ENCODE data around the gene ANO5. TPM values are rescaled to one million over a fixed set of nuclear protein-coding genes. Genes with fewer than 3 reads are reported as not detected.

ANO5 gene
- total RNA-seq, 1 experiment from 2014 or later: 1.1 TPM

DNA sequence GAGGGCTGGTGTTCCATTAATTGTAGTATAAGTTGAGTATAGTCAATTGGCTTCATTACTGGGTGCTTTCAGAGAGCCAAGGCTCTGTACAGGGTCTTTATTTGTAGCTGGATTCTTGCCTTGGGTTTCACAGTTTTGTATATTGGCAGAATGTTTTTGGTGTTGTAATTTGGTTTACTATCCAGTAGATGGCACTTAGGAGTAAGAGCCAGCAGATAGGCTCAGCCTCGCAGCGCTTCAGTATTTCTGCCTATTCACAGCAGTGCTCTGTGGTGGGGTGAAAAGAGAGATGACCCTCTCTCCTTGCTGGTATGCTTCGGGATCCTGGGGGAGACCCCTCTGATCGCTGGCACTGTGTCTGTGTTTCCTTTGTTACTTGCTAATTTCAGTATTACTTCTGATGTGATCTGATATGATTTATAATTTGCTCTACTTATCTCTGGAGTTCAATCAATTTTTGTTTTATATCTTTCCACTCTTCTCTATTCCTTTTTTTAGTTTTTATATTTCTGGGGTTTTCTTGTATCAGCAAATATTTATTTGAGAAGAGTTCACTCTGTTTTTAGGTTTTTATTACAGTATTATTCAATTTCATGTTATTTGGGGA is 52.2 kb downstream of the ANO5 start:
- no peak overlapping the region for H3K9ac ChIP-seq (ENCODE audit: low read length)
- H3K27ac ChIP-seq (ENCODE audit: low read depth, low read length): no peak overlapping the region
- BruUV-seq (replicated peaks): no TSS peak
- no peak overlapping the region for H3K4me3 ChIP-seq (replicated peaks in 1 of 2; ENCODE audit: low read depth in 1 of 2, low read length in 2 of 2)
- TF ChIP-seq FOSL1 (IDR thresholded peaks at IDR 0.05; ENCODE audit: low read depth): no peak
- peak; percentile 20 to 54 (median 50); a peak in 5 of 6 replicates for TF ChIP-seq CTCF (IDR thresholded peaks at IDR 0.05 in 2 of 3, conservative IDR thresholded peaks at IDR 0.05 in 1 of 3; ENCODE audit: borderline replicate concordance in 1 of 3, insufficient read depth in 1 of 3, low read depth in 2 of 3, low read length in 2 of 3)
- no peak for TF ChIP-seq EGR1 (IDR thresholded peaks at IDR 0.05; ENCODE audit: low read depth)
- no peak for TF ChIP-seq SIN3A (IDR thresholded peaks at IDR 0.05; ENCODE audit: low read depth)
- peak; percentile 28; the same call in 1 of the 2 replicates for TF ChIP-seq RAD21 (IDR thresholded peaks at IDR 0.05; ENCODE audit: low read depth)
- no peak for TF ChIP-seq POLR2AphosphoS5 (IDR thresholded peaks at IDR 0.05; ENCODE audit: low read depth, low read length)
- no peak for TF ChIP-seq CBX3 (IDR thresholded peaks at IDR 0.05; ENCODE audit: low read depth)
- peak; percentile 15 for DNase-seq (ENCODE audit: low read depth, low spot score)
- no peak overlapping the region for H3K4me2 ChIP-seq (ENCODE audit: low read length)
- no peaks in the 10 kb centered on the region for H3K36me3 ChIP-seq (ENCODE audit: control insufficient read depth in 1 of 2, insufficient read depth in 2 of 2, low read length in 2 of 2)
- no peaks in the 10 kb centered on the region for H4K20me1 ChIP-seq (ENCODE audit: insufficient read depth)
- no peaks in the 10 kb centered on the region for H3K9me2 ChIP-seq (ENCODE audit: insufficient read depth)
- H3K4me1 ChIP-seq (ENCODE audit: control insufficient read depth in 1 of 2, insufficient read depth in 2 of 2, low read length in 2 of 2): no peaks in the 10 kb centered on the region
- ATAC-seq: peak; percentile 85
- RAD21 ChIA-PET (ENCODE audit: low non-redundant PET in 1 of 2, low total read pairs in 2 of 2, uncharacterized antibody in 2 of 2, unreplicated experiment in 2 of 2): no interaction called here
- H3K27me3 ChIP-seq (ENCODE audit: insufficient read depth, low read length): no peaks in the 10 kb centered on the region
- intact Hi-C loops (cut with micrococcal nuclease): loop anchor here (1.0 kb wide), 1 partner anchor 59 kb away; no protein-coding TSS in a partner anchor
- no peaks in the 10 kb centered on the region for H3K9me3 ChIP-seq (ENCODE audit: control insufficient read depth in 1 of 2, insufficient read depth in 1 of 2, low read depth in 1 of 2, low read length in 2 of 2)
- H3K79me2 ChIP-seq (ENCODE audit: insufficient read depth, low read length): no peaks in the 10 kb centered on the region
- CTCF ChIA-PET: interaction anchor here (0.8 to 1.6 kb wide), 4 partner anchors 10 to 543 kb away, joined by 3 to 6 read pairs (median 4); no protein-coding TSS in a partner anchor
- H2AFZ ChIP-seq (ENCODE audit: low read depth, low read length, poor library complexity, severe bottlenecking): no peak overlapping the region
- POLR2A ChIA-PET: no interaction called here

- ATAC-seq (no peak), DNase-seq (ENCODE audit: low read depth, low spot score) (no peak)
- Histone ChIP-seq H3K9me3 (ENCODE audit: control insufficient read depth in 1 of 2, insufficient read depth in 1 of 2, low read depth in 1 of 2, low read length in 2 of 2) (no peaks in the 10 kb centered on the region), H3K9me2 (ENCODE audit: insufficient read depth) (no peaks in the 10 kb centered on the region), H3K9ac (ENCODE audit: low read length) (no peak overlapping the region), H2AFZ (ENCODE audit: low read depth, low read length, poor library complexity, severe bottlenecking) (no peak overlapping the region), H3K4me1 (ENCODE audit: control insufficient read depth in 1 of 2, insufficient read depth in 2 of 2, low read length in 2 of 2) (no peaks in the 10 kb centered on the region), H3K79me2 (ENCODE audit: insufficient read depth, low read length) (no peaks in the 10 kb centered on the region), H4K20me1 (ENCODE audit: insufficient read depth) (no peaks in the 10 kb centered on the region), H3K36me3 (ENCODE audit: control insufficient read depth in 1 of 2, insufficient read depth in 2 of 2, low read length in 2 of 2) (no peaks in the 10 kb centered on the region), H3K27ac (ENCODE audit: low read depth, low read length) (no peak overlapping the region), H3K4me3 (replicated peaks in 1 of 2; ENCODE audit: low read depth in 1 of 2, low read length in 2 of 2) (no peak overlapping the region), H3K27me3 (ENCODE audit: insufficient read depth, low read length) (no peaks in the 10 kb centered on the region), H3K4me2 (ENCODE audit: low read length) (no peak overlapping the region)
- ChIA-PET RAD21 (ENCODE audit: low non-redundant PET in 1 of 2, low total read pairs in 2 of 2, uncharacterized antibody in 2 of 2, unreplicated experiment in 2 of 2) (no interaction called here), POLR2A (no interaction called here), CTCF (no interaction called here)
- intact Hi-C loops (cut with micrococcal nuclease): no loop called here
- no peak for TF ChIP-seq EZH2phosphoT487 (IDR thresholded peaks at IDR 0.05; ENCODE audit: borderline replicate concordance)
- no peak for TF ChIP-seq EZH2 (IDR thresholded peaks at IDR 0.05)
- TF ChIP-seq, protein P1, sequence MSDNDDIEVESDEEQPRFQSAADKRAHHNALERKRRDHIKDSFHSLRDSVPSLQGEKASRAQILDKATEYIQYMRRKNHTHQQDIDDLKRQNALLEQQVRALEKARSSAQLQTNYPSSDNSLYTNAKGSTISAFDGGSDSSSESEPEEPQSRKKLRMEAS (IDR thresholded peaks at IDR 0.05): no peak
- no peak for TF ChIP-seq YY1 (IDR thresholded peaks at IDR 0.05; ENCODE audit: extremely low read depth, insufficient replicate concordance, low read depth, low read length)
- no peak for TF ChIP-seq CBX3 (IDR thresholded peaks at IDR 0.05; ENCODE audit: low read depth)
- TF ChIP-seq ZFX (IDR thresholded peaks at IDR 0.05): no peak
- no TSS peak for BruUV-seq (replicated peaks)
Observed at GRCh38 chr11:22246992-22247391, 54.1 kb downstream of the ANO5 start.

All from HCT116 (cell line).